Neural progenitor cell (in vitro differentiated cells): Measurements from ENCODE around the gene RAD52. TPM values are rescaled to one million over a fixed set of nuclear protein-coding genes. Genes with fewer than 3 reads are reported as not detected.

ENCODE experiments used
- DNase-seq: peaks from one replicate; pipeline ENCODE4 v3.0.0-alpha.2; 2016; ENCODE audit warnings: low spot score
- H2AFZ ChIP-seq: fragments of 200-600 bp; sonication (generic); replicated peaks from 2 replicates; pipeline ENCODE4 v1.6.1; 2016; ENCODE audit warnings: antibody characterized with exemption
- H3F3A ChIP-seq: fragments of 200-600 bp; sonication (generic); 2 replicates; pipeline ENCODE4 v1.6.1; 2016; ENCODE audit warnings: antibody characterized with exemption, low read depth
- H3K27ac ChIP-seq: fragments of 200-600 bp; sonication (generic); 2 replicates; pipeline ENCODE4 v1.5.1; 2016; ENCODE audit warnings: mild to moderate bottlenecking
- H3K27me3 ChIP-seq: fragments of 200-600 bp; sonication (generic); 2 replicates; pipeline ENCODE4 v1.6.1; 2016; ENCODE audit warnings: mild to moderate bottlenecking, moderate library complexity
- H3K36me3 ChIP-seq: fragments of 200-600 bp; sonication (generic); 2 replicates; pipeline ENCODE4 v1.5.1; 2016
- H3K4me1 ChIP-seq: fragments of 200-600 bp; sonication (generic); 2 replicates; pipeline ENCODE4 v1.6.1; 2016; ENCODE audit warnings: mixed run types
- H3K4me2 ChIP-seq: fragments of 200-600 bp; sonication (generic); 2 replicates; pipeline ENCODE4 v1.6.1; 2016
- H3K4me3 ChIP-seq: fragments of 200-600 bp; sonication (generic); 2 replicates; pipeline ENCODE4 v1.5.1; 2016
- H3K79me2 ChIP-seq: fragments of 200-600 bp; sonication (generic); 2 replicates; pipeline ENCODE4 v1.6.1; 2016; ENCODE audit warnings: low read depth
- H3K9ac ChIP-seq: fragments of 200-600 bp; sonication (generic); 2 replicates; pipeline ENCODE4 v1.6.1; 2016
- H3K9me3 ChIP-seq: fragments of 200-600 bp; sonication (generic); 2 replicates; pipeline ENCODE4 v1.5.1; 2016; ENCODE audit warnings: low read depth
- H4K20me1 ChIP-seq: fragments of 200-600 bp; sonication (generic); 2 replicates; pipeline ENCODE4 v1.6.1; 2016; ENCODE audit warnings: low read depth
- H3K27ac Mint-ChIP-seq: 3 replicates; pipeline ENCODE4 v1.8.0; 2021; ENCODE audit warnings: mixed read lengths
- H3K27me3 Mint-ChIP-seq: 2 replicates; pipeline ENCODE4 v1.8.0; 2022; ENCODE audit warnings: low read depth, mild to moderate bottlenecking, inconsistent platforms, moderate library complexity, mixed read lengths; ENCODE audit not compliant: insufficient read depth
- H3K36me3 Mint-ChIP-seq: 3 replicates; pipeline ENCODE4 v1.8.0; 2021; ENCODE audit warnings: mixed read lengths
- H3K4me1 Mint-ChIP-seq: 3 replicates; pipeline ENCODE4 v1.8.0; 2021; ENCODE audit warnings: mixed read lengths
- H3K4me3 Mint-ChIP-seq: 3 replicates; pipeline ENCODE4 v1.8.0; 2021; ENCODE audit warnings: mild to moderate bottlenecking, moderate library complexity, mixed read lengths
- H3K9me3 Mint-ChIP-seq: 3 replicates; pipeline ENCODE4 v1.8.0; 2020; ENCODE audit warnings: mixed read lengths
- EZH2 ChIP-seq: fragments of 200-600 bp; sonication (generic); IDR thresholded peaks from 2 replicates; pipeline ENCODE4 v1.6.1; 2017; ENCODE audit warnings: antibody characterized with exemption, mild to moderate bottlenecking, moderate library complexity
- EZH2phosphoT487 ChIP-seq: fragments of 200-600 bp; sonication (generic); IDR thresholded peaks from 2 replicates; pipeline ENCODE4 v1.6.1; 2017; ENCODE audit warnings: antibody characterized with exemption
- total RNA-seq: library from RNA; depleted of rRNA; stranded (reverse); fragments of >200 nt; gene quantifications from 2 replicates; pipeline ENCODE4 v1.2.3, GENCODE V29; 2015; ENCODE audit warnings: low replicate concordance
- TF ChIP-seq, protein P1 (sequence below): fragments of 200-600 bp; sonication (generic); IDR thresholded peaks from 2 replicates; pipeline ENCODE4 v1.5.1; 2017; ENCODE audit warnings: antibody characterized with exemption, mild to moderate bottlenecking

RAD52 gene
- total RNA-seq, 1 donor from 2014 or later, result 43.4 TPM

DNA sequence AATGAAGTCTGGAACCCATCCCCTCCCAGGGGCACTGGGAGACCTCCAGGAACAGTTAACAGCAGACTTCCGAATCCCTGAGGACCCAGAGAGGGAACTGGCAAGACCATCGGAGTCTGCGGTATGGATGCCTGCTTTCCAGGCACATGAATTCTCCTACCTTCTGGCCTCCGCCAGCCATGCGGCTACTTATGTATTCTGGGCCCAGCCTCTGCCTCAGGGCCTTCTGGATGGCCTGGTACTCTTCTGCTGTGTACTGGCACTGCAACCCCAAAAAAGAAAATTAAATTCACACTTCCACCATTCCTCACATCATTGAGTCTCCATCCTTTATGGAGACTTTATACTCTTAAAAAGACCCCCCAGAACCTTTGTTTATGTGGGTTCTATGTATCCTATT lies 18.4 kb downstream of the RAD52 start:
- Histone ChIP-seq H3K4me2 (no peak overlapping the region), H3K27ac (no peak overlapping the region), H3K4me1 (no peaks in the 10 kb centered on the region), H2AFZ (no peak overlapping the region), H3K36me3 (peaks cover 4% of the 10 kb centered on the region), H3K4me3 (no peak overlapping the region), H3K27me3 (no peaks in the 10 kb centered on the region), H3K79me2 (peaks cover 3% of the 10 kb centered on the region), H3K9me3 (no peaks in the 10 kb centered on the region), H4K20me1 (no peaks in the 10 kb centered on the region), H3K9ac (no peak overlapping the region), H3F3A (no peaks in the 10 kb centered on the region)
- peaks cover 30% of the 10 kb centered on the region for H3K36me3 Mint-ChIP-seq
- no peaks in the 10 kb centered on the region for H3K9me3 Mint-ChIP-seq
- peaks cover 2% of the 10 kb centered on the region for H3K27me3 Mint-ChIP-seq
- DNase-seq, result no peak
- TF ChIP-seq EZH2, result no peak
- TF ChIP-seq, protein P1, sequence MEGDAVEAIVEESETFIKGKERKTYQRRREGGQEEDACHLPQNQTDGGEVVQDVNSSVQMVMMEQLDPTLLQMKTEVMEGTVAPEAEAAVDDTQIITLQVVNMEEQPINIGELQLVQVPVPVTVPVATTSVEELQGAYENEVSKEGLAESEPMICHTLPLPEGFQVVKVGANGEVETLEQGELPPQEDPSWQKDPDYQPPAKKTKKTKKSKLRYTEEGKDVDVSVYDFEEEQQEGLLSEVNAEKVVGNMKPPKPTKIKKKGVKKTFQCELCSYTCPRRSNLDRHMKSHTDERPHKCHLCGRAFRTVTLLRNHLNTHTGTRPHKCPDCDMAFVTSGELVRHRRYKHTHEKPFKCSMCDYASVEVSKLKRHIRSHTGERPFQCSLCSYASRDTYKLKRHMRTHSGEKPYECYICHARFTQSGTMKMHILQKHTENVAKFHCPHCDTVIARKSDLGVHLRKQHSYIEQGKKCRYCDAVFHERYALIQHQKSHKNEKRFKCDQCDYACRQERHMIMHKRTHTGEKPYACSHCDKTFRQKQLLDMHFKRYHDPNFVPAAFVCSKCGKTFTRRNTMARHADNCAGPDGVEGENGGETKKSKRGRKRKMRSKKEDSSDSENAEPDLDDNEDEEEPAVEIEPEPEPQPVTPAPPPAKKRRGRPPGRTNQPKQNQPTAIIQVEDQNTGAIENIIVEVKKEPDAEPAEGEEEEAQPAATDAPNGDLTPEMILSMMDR, result no peak
- no peak for TF ChIP-seq EZH2phosphoT487
- no peak overlapping the region for H3K4me3 Mint-ChIP-seq
- no peaks in the 10 kb centered on the region for H3K4me1 Mint-ChIP-seq
- H3K27ac Mint-ChIP-seq, result no peak overlapping the region

DNA sequence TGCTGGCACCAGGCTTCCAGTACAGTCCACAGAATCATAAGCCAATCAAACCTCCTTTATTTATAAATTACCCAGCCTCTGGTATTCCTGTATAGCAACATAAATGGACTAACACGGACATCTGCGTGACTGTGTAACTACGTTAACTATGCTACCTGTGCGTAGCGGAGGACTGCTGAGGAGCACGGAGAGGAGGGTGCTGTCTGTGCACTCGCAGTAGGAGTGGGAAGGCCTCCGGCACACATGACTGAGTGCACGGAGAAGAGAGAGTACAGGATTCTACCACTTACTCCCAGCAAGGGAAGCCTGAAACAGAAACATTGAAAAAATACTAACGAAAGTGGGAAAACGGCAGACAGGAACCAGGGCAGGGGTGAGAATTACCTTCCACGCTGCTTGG lies 22.9 kb downstream of the RAD52 start:
- no peak for DNase-seq
- TF ChIP-seq, protein P1, result no peak
- TF ChIP-seq EZH2phosphoT487 (no peak), EZH2 (no peak)
- H3K4me3 Mint-ChIP-seq, result no peak overlapping the region
- H3K27ac Mint-ChIP-seq, result no peak overlapping the region
- Histone ChIP-seq H3K4me2 (no peak overlapping the region), H3K27ac (no peak overlapping the region), H2AFZ (no peak overlapping the region), H3K9ac (no peak overlapping the region), H3K79me2 (no peaks in the 10 kb centered on the region), H3F3A (no peaks in the 10 kb centered on the region), H4K20me1 (no peaks in the 10 kb centered on the region), H3K4me3 (no peak overlapping the region), H3K27me3 (no peaks in the 10 kb centered on the region), H3K36me3 (peaks cover 4% of the 10 kb centered on the region), H3K4me1 (no peaks in the 10 kb centered on the region), H3K9me3 (no peaks in the 10 kb centered on the region)
- no peaks in the 10 kb centered on the region for H3K4me1 Mint-ChIP-seq
- H3K9me3 Mint-ChIP-seq, result no peaks in the 10 kb centered on the region
- peaks cover 2% of the 10 kb centered on the region for H3K27me3 Mint-ChIP-seq
- peaks cover 36% of the 10 kb centered on the region for H3K36me3 Mint-ChIP-seq

DNA sequence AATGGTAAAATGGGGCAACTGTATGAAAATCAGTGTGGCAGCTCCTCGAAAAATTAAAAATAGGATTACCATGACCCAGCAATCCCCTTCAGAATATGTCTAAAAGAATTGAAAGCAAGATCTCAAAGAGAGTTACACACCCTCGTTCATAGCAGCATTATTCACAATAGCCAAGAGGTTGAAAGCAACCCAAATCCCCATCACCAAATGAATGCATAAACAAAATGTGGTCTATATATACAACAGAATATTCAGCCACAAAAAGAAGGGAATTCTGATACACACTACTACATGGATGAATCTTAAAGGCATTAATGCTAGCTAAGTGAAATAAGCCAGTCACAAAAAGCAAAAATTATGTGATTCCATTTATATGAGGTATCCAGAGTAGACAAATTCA lies 27.2 kb downstream of the RAD52 start:
- DNase-seq, result no peak
- H3K27ac Mint-ChIP-seq, result no peak overlapping the region
- no peaks in the 10 kb centered on the region for H4K20me1 ChIP-seq
- peaks cover 42% of the 10 kb centered on the region for H3K36me3 Mint-ChIP-seq
- H3K27ac ChIP-seq, result no peak overlapping the region
- H3K27me3 ChIP-seq, result no peaks in the 10 kb centered on the region
- no peaks in the 10 kb centered on the region for H3K79me2 ChIP-seq
- H3K27me3 Mint-ChIP-seq, result peaks cover 4% of the 10 kb centered on the region
- H2AFZ ChIP-seq, result no peak overlapping the region
- H3K4me1 Mint-ChIP-seq, result no peaks in the 10 kb centered on the region
- no peaks in the 10 kb centered on the region for H3K9me3 ChIP-seq
- H3K9ac ChIP-seq, result no peak overlapping the region
- H3K4me1 ChIP-seq, result no peaks in the 10 kb centered on the region
- TF ChIP-seq EZH2 (no peak), EZH2phosphoT487 (no peak)
- TF ChIP-seq, protein P1, result no peak
- no peaks in the 10 kb centered on the region for H3K9me3 Mint-ChIP-seq
- no peak overlapping the region for H3K4me3 ChIP-seq
- peaks cover 9% of the 10 kb centered on the region for H3K36me3 ChIP-seq
- H3K4me3 Mint-ChIP-seq, result no peak overlapping the region
- H3K4me2 ChIP-seq, result no peak overlapping the region
- H3F3A ChIP-seq, result no peaks in the 10 kb centered on the region

DNA sequence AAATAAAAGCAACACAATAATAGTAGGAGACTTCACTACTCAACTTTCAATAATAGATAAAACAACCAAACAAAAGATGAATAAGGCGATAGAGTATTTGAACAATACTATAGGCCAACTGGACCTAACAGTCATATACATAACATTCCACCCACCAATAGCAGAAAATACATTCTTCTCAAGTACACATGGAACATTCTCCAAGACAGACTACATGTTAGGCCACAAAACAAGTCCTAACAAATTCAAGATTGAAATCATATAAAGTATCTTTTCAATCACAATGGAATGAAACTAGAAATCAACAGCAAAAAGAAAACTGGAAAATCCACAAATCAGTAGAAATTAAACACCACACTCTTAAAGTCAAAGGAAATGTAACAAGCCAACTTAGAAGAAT lies 28.8 kb downstream of the RAD52 start:
- peaks cover 42% of the 10 kb centered on the region for H3K36me3 Mint-ChIP-seq
- Histone ChIP-seq H3K27ac (no peak overlapping the region), H3F3A (no peaks in the 10 kb centered on the region), H3K4me3 (no peak overlapping the region), H3K9me3 (no peaks in the 10 kb centered on the region), H3K9ac (no peak overlapping the region), H4K20me1 (no peaks in the 10 kb centered on the region), H2AFZ (no peak overlapping the region), H3K27me3 (no peaks in the 10 kb centered on the region), H3K79me2 (no peaks in the 10 kb centered on the region), H3K36me3 (peaks cover 9% of the 10 kb centered on the region), H3K4me2 (no peak overlapping the region), H3K4me1 (no peaks in the 10 kb centered on the region)
- H3K27me3 Mint-ChIP-seq, result peaks cover 2% of the 10 kb centered on the region
- TF ChIP-seq, protein P1, result no peak
- TF ChIP-seq EZH2 (no peak), EZH2phosphoT487 (no peak)
- no peak for DNase-seq
- H3K9me3 Mint-ChIP-seq, result no peaks in the 10 kb centered on the region
- H3K4me3 Mint-ChIP-seq, result no peak overlapping the region
- H3K4me1 Mint-ChIP-seq, result no peaks in the 10 kb centered on the region
- no peak overlapping the region for H3K27ac Mint-ChIP-seq
